Measurements from ENCODE around the gene ACTL9. TPM values are rescaled to one million over a fixed set of nuclear protein-coding genes. Genes with fewer than 3 reads are reported as not detected.

ACTL9 gene
- total RNA-seq, 2 donors from 2014 or later, result not detected

- H3K27ac Mint-ChIP-seq, result no peak overlapping the region
These were observed 23.5 kb downstream of the ACTL9 start for GRCh38 chr19:8675066-8675465.

GRCh38 chr19:8673276-8673891 lies 25.2 kb downstream of the ACTL9 start:
- Mint-ChIP-seq H3K27ac (no peak overlapping the region), H3K9me3 (peaks cover 7% of the 10 kb centered on the region), H3K27me3 (peaks cover 5% of the 10 kb centered on the region), H3K36me3 (ENCODE audit: low read depth) (no peaks in the 10 kb centered on the region), H3K4me1 (peaks cover 16% of the 10 kb centered on the region), H3K4me3 (no peak overlapping the region)
- no peak for ATAC-seq (replicated peaks)

More at GRCh38 chr19:8675066-8675465, 23.5 kb downstream of the ACTL9 start:
- H3K27me3 Mint-ChIP-seq, result peaks cover 8% of the 10 kb centered on the region
- H3K4me1 Mint-ChIP-seq, result peaks cover 16% of the 10 kb centered on the region
- H3K36me3 Mint-ChIP-seq (ENCODE audit: low read depth), result no peaks in the 10 kb centered on the region
- ATAC-seq (replicated peaks), result no peak
- peaks cover 5% of the 10 kb centered on the region for H3K9me3 Mint-ChIP-seq
- no peak overlapping the region for H3K4me3 Mint-ChIP-seq

- H3K27me3 Mint-ChIP-seq, result no peaks in the 10 kb centered on the region
- no peak for ATAC-seq (replicated peaks)
These were observed 31.7 kb downstream of the ACTL9 start for GRCh38 chr19:8666814-8667405.

DNA sequence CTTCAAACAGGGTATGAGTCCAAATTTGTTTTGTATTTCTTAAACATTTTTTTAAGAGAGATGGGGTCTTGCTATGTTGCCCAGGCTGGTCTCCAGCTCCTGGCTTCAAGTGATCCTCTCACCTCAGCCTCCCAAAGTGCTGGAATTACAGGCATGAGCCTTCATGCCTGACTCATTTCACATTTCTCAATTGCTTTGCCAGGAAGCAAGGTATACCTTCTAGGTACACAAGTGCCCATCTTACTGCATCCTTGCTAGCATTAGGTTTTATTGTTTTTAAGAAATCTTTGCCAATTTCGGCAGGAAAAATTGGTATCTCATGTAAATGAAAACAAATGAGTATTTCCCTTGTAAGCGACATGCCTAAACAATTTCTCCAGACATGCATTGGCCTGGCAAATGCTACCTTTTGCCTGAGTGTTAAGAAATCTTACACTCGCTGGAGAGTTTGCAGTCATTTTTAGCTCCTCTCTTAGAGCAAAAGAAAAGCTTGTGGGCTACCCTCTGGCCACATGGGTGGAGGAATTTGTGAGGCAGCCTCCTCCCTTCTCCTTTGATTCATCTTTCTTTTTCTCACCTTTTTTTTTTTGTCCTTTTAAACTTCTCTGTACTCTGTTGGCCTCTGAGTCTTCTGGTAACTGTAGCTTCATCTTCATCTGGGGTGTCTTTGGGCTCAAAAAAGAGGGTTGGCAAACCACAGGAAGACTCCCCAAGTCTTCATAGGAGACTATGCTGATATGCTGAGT lies 33.0 kb downstream of the ACTL9 start:
- Mint-ChIP-seq H3K4me3 (peak overlapping the region; percentile 24), H3K27ac (peak overlapping the region; percentile 16), H3K36me3 (ENCODE audit: low read depth) (no peaks in the 10 kb centered on the region), H3K27me3 (no peaks in the 10 kb centered on the region), H3K9me3 (peaks cover 5% of the 10 kb centered on the region), H3K4me1 (peaks cover 18% of the 10 kb centered on the region)
- peak; percentile 74 for ATAC-seq (replicated peaks)

More at GRCh38 chr19:8666814-8667405, 31.7 kb downstream of the ACTL9 start:
- Mint-ChIP-seq H3K27ac (no peak overlapping the region), H3K36me3 (ENCODE audit: low read depth) (no peaks in the 10 kb centered on the region), H3K4me1 (peaks cover 25% of the 10 kb centered on the region), H3K9me3 (peaks cover 5% of the 10 kb centered on the region), H3K4me3 (no peak overlapping the region)

GRCh38 chr19:8664671-8665057 lies 33.9 kb downstream of the ACTL9 start:
- peak overlapping the region; percentile 2 for H3K4me3 Mint-ChIP-seq
- no peak for ATAC-seq (replicated peaks)
- peaks cover 5% of the 10 kb centered on the region for H3K9me3 Mint-ChIP-seq
- H3K4me1 Mint-ChIP-seq, result peaks cover 18% of the 10 kb centered on the region
- no peaks in the 10 kb centered on the region for H3K36me3 Mint-ChIP-seq (ENCODE audit: low read depth)
- H3K27me3 Mint-ChIP-seq, result no peaks in the 10 kb centered on the region
- no peak overlapping the region for H3K27ac Mint-ChIP-seq

- peak; percentile 41 for ATAC-seq (replicated peaks)
- H3K4me1 Mint-ChIP-seq, result peaks cover 18% of the 10 kb centered on the region
- no peaks in the 10 kb centered on the region for H3K36me3 Mint-ChIP-seq (ENCODE audit: low read depth)
- H3K4me3 Mint-ChIP-seq, result peak overlapping the region; percentile 35
- peaks cover 5% of the 10 kb centered on the region for H3K9me3 Mint-ChIP-seq
- peak overlapping the region; percentile 73 for H3K27ac Mint-ChIP-seq
- no peaks in the 10 kb centered on the region for H3K27me3 Mint-ChIP-seq
These were observed 34.5 kb downstream of the ACTL9 start for GRCh38 chr19:8663920-8664670.

DNA sequence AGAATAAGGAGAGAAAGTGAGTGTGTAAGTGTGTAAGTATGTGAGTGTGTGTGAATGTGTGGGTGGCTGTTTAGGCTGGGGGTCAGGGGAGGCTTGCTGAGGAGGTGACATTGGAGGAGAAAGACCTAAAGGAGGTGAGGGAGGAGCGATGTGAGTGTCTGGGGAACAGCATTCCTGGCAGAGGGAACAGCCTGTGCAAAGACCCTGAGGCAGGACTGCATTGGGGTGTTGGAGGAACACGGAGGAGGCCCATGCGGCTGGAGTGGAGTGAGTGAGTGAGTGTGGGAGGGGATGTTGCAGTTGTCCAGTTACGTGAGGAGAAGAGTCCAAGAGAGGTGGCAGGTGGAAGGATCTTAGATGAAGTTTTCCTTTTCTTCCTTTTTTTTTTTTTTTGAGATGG lies 36.3 kb downstream of the ACTL9 start:
- Mint-ChIP-seq H3K4me1 (peaks cover 11% of the 10 kb centered on the region), H3K27me3 (no peaks in the 10 kb centered on the region), H3K27ac (peak overlapping the region; percentile 4), H3K9me3 (no peaks in the 10 kb centered on the region), H3K4me3 (no peak overlapping the region), H3K36me3 (ENCODE audit: low read depth) (no peaks in the 10 kb centered on the region)
- no peak for ATAC-seq (replicated peaks)

DNA sequence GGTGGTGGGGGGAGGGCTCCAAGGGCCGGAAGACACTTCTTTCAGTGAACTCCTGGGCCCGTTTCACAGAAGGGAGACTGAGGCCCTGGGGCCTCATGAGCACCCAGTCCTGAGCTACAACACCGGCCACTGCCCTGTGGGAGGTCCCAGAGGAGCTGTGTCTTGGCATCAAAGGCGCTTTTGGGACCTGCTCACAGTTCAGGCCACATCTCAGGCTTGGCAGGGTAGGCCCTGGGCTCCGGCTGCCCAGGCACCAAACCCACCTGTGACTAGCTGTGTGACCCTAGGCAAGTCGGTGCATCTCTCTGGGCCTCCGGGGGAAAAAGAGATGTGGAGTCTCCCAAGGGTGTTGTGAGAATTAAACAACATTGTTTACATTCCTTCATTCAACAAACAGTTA lies 38.7 kb downstream of the ACTL9 start:
- no peaks in the 10 kb centered on the region for H3K36me3 Mint-ChIP-seq (ENCODE audit: low read depth)
- H3K4me3 Mint-ChIP-seq, result no peak overlapping the region
- peaks cover 7% of the 10 kb centered on the region for H3K4me1 Mint-ChIP-seq

DNA sequence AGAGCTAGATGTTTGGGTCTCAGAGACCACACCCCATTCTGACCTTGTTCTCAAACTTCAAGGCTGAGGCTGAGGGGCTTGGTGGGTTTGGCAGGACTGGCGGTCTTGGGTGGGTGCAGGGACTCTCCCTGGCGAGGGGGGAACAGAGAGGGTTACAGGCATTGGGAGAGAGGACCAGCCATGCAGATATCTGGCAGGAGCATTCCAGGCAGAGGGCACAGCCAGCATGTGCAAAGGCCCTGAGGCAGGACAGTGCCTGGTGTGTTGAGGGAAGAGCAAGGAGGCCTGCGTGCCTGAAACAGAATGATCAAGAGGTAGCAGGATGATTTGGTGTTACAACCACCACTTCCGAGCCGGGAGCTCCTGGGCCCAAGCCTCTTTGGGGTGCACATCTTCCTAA lies 40.7 kb downstream of the ACTL9 start:
- Mint-ChIP-seq H3K4me1 (peaks cover 7% of the 10 kb centered on the region), H3K9me3 (no peaks in the 10 kb centered on the region), H3K4me3 (no peak overlapping the region), H3K27me3 (no peaks in the 10 kb centered on the region), H3K36me3 (ENCODE audit: low read depth) (no peaks in the 10 kb centered on the region), H3K27ac (no peak overlapping the region)
- no peak for ATAC-seq (replicated peaks)

More for the DNA sequence above, 38.7 kb downstream of the ACTL9 start:
- Mint-ChIP-seq H3K27me3 (no peaks in the 10 kb centered on the region), H3K27ac (no peak overlapping the region), H3K9me3 (no peaks in the 10 kb centered on the region)
- no peak for ATAC-seq (replicated peaks)

- Mint-ChIP-seq H3K9me3 (no peaks in the 10 kb centered on the region), H3K27ac (no peak overlapping the region), H3K4me3 (peak overlapping the region; percentile 65), H3K36me3 (ENCODE audit: low read depth) (no peaks in the 10 kb centered on the region), H3K27me3 (no peaks in the 10 kb centered on the region), H3K4me1 (peaks cover 7% of the 10 kb centered on the region)
- peak; percentile 73 for ATAC-seq (replicated peaks)
These were observed 43.3 kb downstream of the ACTL9 start for GRCh38 chr19:8655340-8655709.

- Mint-ChIP-seq H3K27ac (no peak overlapping the region), H3K36me3 (ENCODE audit: low read depth) (no peaks in the 10 kb centered on the region), H3K4me3 (peak overlapping the region; percentile 65), H3K4me1 (peaks cover 7% of the 10 kb centered on the region), H3K9me3 (no peaks in the 10 kb centered on the region), H3K27me3 (no peaks in the 10 kb centered on the region)
- ATAC-seq (replicated peaks), result peak; percentile 71
These were observed 43.8 kb downstream of the ACTL9 start for GRCh38 chr19:8654591-8655339.

DNA sequence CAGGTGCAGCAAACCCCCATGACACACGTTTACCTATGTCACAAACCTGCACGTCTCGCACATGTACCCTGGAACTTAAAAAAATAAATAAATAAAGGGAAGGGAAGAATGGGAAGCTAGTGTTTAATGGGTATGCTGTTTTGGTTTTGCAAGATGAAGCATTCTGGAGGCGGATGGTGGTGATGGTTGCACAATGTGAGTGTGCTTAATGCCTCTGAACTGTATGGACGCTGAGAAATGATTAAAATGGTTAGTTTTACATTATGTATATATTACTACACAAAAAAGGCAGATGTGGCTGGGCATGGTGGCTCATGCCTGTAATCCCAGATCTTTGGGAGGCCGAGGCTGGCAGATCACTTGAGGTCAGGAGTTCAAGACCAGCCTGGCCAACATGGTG lies 50.4 kb downstream of the ACTL9 start:
- Mint-ChIP-seq H3K4me1 (no peaks in the 10 kb centered on the region), H3K9me3 (no peaks in the 10 kb centered on the region), H3K27me3 (no peaks in the 10 kb centered on the region), H3K4me3 (no peak overlapping the region), H3K36me3 (ENCODE audit: low read depth) (no peaks in the 10 kb centered on the region), H3K27ac (no peak overlapping the region)
- no peak for ATAC-seq (replicated peaks)

Data from activated T-helper 17 cell treated with anti-CD3 and anti-CD28 coated beads, Interleukin-2, amount 50 U/mL, for 72 hours (primary cell).